Hepatocyte (in vitro differentiated cells): Measurements from ENCODE around the gene ARF3.
A peak's percentile ranks its signal among the peaks of the same experiment; 100 is the strongest.

Experiments
- CTCF ChIP-seq: fragments of 200-600 bp; sonication (generic); IDR thresholded peaks from 2 replicates; pipeline ENCODE4 v1.5.1; 2016; ENCODE audit warnings: antibody characterized with exemption, mild to moderate bottlenecking; ENCODE audit not compliant: poor library complexity
- EZH2 ChIP-seq: fragments of 200-600 bp; sonication (generic); IDR thresholded peaks from 2 replicates; pipeline ENCODE4 v1.6.1; 2016; ENCODE audit warnings: antibody characterized with exemption, mild to moderate bottlenecking, borderline replicate concordance
- EZH2phosphoT487 ChIP-seq: fragments of 200-600 bp; sonication (generic); IDR thresholded peaks from one replicate; pipeline ENCODE4 v1.6.1; 2018; ENCODE audit warnings: antibody characterized with exemption, mild to moderate bottlenecking, low read depth, moderate library complexity; ENCODE audit not compliant: unreplicated experiment, severe bottlenecking

DNA sequence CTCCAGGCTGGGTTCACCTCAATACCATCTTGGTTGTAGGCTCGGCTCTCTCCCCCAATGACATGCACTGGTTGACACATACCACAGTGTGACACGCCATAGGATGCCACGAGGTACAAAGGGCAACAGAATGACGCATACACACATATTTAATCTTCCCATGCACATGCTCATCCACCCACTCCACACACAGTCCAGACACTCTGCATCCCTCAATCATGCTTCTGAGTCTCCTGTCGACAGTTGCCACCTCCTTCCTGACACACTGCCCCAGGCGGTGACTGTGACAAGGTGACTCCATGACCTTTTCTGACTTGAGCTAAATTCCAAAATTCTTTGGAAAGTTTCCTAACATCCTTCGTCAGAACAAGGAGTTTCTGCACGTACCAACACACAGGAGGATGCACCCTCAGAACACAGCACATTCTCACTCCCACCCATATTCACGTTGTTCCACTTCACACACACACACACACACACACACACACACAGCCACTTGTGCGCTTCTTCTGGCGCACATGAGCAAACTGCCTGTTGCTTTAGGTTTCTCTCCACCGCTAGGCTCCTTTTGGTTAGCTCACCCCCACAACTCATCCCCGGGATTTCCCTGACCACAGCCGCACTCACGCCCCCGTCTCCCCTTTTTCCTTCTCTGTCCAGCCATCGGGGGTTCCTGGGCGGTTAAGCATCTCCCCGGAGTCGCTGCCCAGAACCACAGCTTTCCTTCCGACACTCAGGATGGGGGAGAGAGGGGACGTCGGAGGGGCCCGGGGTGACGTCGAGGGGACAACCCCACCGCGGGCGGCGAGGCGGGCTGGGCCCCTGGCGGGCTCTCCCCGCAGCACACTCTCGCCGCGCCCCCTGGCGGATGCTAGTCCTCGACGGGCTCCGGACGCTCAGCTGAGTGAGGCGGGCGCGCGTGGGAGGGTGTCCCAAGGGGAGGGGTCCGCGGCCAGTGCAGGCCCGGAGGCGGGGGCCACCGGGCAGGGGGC lies 20.3 kb upstream of the ARF3 start:
- peak; percentile 60 for TF ChIP-seq CTCF
- peak; percentile 74 for TF ChIP-seq EZH2
- no peak for TF ChIP-seq EZH2phosphoT487
